Bronchial epithelial cell (primary cell): Measurements from ENCODE around the gene PTPRD. TPM values are rescaled to one million over a fixed set of nuclear protein-coding genes. Genes with fewer than 3 reads are reported as not detected.

Experiments
- DNase-seq: peaks from one replicate; pipeline ENCODE4 v3.0.0-alpha.2; 2010; ENCODE audit warnings: low read depth
- FAIRE-seq: peaks from 2 replicates; lab custom pipeline; 2011; peaks lifted over from hg19 to GRCh38; lab: Jason Lieb, UNC
- H3K27me3 ChIP-seq: 2 replicates; pipeline ENCODE4 v1.5.1; 2011; ENCODE audit warnings: low read length; ENCODE audit not compliant: control insufficient read depth, insufficient read depth
- H3K36me3 ChIP-seq: 2 replicates; pipeline ENCODE4 v1.5.1; 2011; ENCODE audit warnings: low read length; ENCODE audit not compliant: control insufficient read depth, insufficient read depth
- H3K4me3 ChIP-seq: 2 replicates; pipeline ENCODE4 v1.5.1; 2011; ENCODE audit warnings: mild to moderate bottlenecking, low read depth, low read length, control low read depth
- CTCF ChIP-seq: IDR thresholded peaks from 2 replicates; pipeline ENCODE4 v1.5.1; 2011; ENCODE audit warnings: mild to moderate bottlenecking, moderate library complexity, low read length, control low read depth, inconsistent platforms; ENCODE audit not compliant: insufficient read depth, severe bottlenecking
- total RNA-seq: library from RNA; depleted of rRNA; stranded (reverse); fragments of >200 nt; gene quantifications from 2 replicates; pipeline ENCODE4 v1.2.1, GENCODE V29; 2014

PTPRD gene
- total RNA-seq, 1 donor from 2014 or later, result 2.9 TPM

- no peaks in the 10 kb centered on the region for H3K36me3 ChIP-seq
- DNase-seq (peak; percentile 23), FAIRE-seq (no peak)
- H3K27me3 ChIP-seq, result no peaks in the 10 kb centered on the region
- TF ChIP-seq CTCF, result peak; percentile 48
- no peak overlapping the region for H3K4me3 ChIP-seq
Observed at GRCh38 chr9:9790216-9790872, 822.5 kb downstream of the PTPRD start.

- DNase-seq (no peak), FAIRE-seq (no peak)
- no peaks in the 10 kb centered on the region for H3K36me3 ChIP-seq
- no peak for TF ChIP-seq CTCF
- no peaks in the 10 kb centered on the region for H3K27me3 ChIP-seq
- H3K4me3 ChIP-seq, result no peak overlapping the region
Observed at GRCh38 chr9:9783711-9784110, 829.1 kb downstream of the PTPRD start.

GRCh38 chr9:9783211-9783610 is 829.6 kb downstream of the PTPRD start:
- no peak for FAIRE-seq
- H3K27me3 ChIP-seq, result no peaks in the 10 kb centered on the region
- no peak for DNase-seq
- TF ChIP-seq CTCF, result no peak
- no peak overlapping the region for H3K4me3 ChIP-seq
- no peaks in the 10 kb centered on the region for H3K36me3 ChIP-seq

GRCh38 chr9:9778293-9778692 is 834.5 kb downstream of the PTPRD start:
- DNase-seq (no peak), FAIRE-seq (no peak)
- Histone ChIP-seq H3K27me3 (no peaks in the 10 kb centered on the region), H3K36me3 (no peaks in the 10 kb centered on the region), H3K4me3 (no peak overlapping the region)
- no peak for TF ChIP-seq CTCF

- FAIRE-seq, result no peak
- H3K36me3 ChIP-seq, result no peaks in the 10 kb centered on the region
- no peak for DNase-seq
- no peak for TF ChIP-seq CTCF
- no peak overlapping the region for H3K4me3 ChIP-seq
- H3K27me3 ChIP-seq, result no peaks in the 10 kb centered on the region
Observed at GRCh38 chr9:9774471-9774870, 838.3 kb downstream of the PTPRD start.

- Histone ChIP-seq H3K27me3 (no peaks in the 10 kb centered on the region), H3K4me3 (no peak overlapping the region), H3K36me3 (no peaks in the 10 kb centered on the region)
- TF ChIP-seq CTCF, result no peak
- FAIRE-seq (no peak), DNase-seq (no peak)
Observed at GRCh38 chr9:9771314-9771713, 841.5 kb downstream of the PTPRD start.
